ENCODE data around the gene SDK1. TPM values are rescaled to one million over a fixed set of nuclear protein-coding genes. Genes with fewer than 3 reads are reported as not detected.

The SDK1 gene
- total and polyA plus RNA-seq, 7 donors: 0.31 to 2.4 (median 1.3) TPM

- no peak overlapping the region for H3K27ac ChIP-seq
- no peaks in the 10 kb centered on the region for H3K4me1 ChIP-seq
- no peak for DNase-seq
- H3K9me3 ChIP-seq: no peaks in the 10 kb centered on the region
- WGBS, 3 donors: 36 to 49% (median 39%) methylated on average over 20 of the region's 20 CpGs
- no peak for TF ChIP-seq CTCF (IDR thresholded peaks at IDR 0.05)
- no peak for ATAC-seq
- H3K27me3 ChIP-seq (ENCODE audit: insufficient read depth in 3 of 3, low read length in 2 of 3): peaks cover 0 to 15% (median 6%) of the 10 kb centered on the region in 3 donors
- H3K36me3 ChIP-seq (ENCODE audit: insufficient read depth in 1 of 2, low read depth in 1 of 2): no peaks in the 10 kb centered on the region
- intact Hi-C loops (cut with DNase I): no loop called here
- peak overlapping the region; percentile 4 for H3K4me3 ChIP-seq
Measured at GRCh38 chr7:4144172-4144701, 843.2 kb downstream of the SDK1 start.

DNA sequence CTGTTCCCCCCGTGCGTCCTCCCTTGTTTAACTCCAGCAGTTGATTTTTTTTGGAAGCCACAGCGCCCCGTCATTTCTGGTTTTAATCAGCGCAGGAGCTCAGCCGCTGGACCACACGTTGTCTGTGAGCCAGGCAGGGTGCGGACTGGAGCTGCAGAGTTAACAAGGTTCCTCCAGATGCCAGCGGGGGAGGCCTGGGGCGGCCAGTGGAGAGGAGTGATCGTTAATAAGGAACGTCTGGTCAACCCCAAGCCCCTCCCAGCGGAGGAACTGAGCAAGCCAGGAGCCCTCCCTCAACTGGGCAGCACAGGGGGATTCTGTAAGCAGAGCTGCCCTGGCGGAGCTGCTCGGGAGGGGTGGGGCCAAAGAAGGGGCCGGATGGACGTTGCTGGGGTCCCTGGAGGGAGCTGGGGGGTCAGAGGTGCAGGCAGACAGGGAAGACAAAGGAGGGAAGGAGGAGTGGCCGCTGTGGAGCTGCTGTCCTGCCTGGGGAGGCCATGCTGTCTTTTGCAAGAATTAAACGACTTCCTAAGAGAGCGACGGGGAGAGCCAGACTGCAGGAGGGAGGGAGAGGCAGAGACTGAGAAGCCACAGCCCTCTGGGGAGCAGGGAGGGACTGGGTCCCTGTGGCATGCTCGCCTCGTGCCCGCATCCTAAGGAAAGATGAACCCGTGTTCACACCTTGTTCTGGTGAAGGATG lies 843.9 kb downstream of the SDK1 start:
- DNase-seq: peak; percentile 49 to 74
- intact Hi-C loops (cut with DNase I): no loop called here
- Histone ChIP-seq H3K9me3 (no peaks in the 10 kb centered on the region), H3K36me3 (ENCODE audit: insufficient read depth in 1 of 2, low read depth in 1 of 2) (no peaks in the 10 kb centered on the region), H3K4me3 (peak overlapping the region; percentile 4), H3K4me1 (no peaks in the 10 kb centered on the region), H3K27me3 (ENCODE audit: insufficient read depth in 3 of 3, low read length in 2 of 3) (peaks cover 0 to 15% (median 6%) of the 10 kb centered on the region in 3 donors), H3K27ac (no peak overlapping the region)
- ATAC-seq: peak in 1 of 4 donors; percentile 30
- no peak for TF ChIP-seq CTCF (IDR thresholded peaks at IDR 0.05)
- 14 to 21% (median 15%) methylated on average over 25 of the region's 25 CpGs for WGBS, 3 donors

DNA sequence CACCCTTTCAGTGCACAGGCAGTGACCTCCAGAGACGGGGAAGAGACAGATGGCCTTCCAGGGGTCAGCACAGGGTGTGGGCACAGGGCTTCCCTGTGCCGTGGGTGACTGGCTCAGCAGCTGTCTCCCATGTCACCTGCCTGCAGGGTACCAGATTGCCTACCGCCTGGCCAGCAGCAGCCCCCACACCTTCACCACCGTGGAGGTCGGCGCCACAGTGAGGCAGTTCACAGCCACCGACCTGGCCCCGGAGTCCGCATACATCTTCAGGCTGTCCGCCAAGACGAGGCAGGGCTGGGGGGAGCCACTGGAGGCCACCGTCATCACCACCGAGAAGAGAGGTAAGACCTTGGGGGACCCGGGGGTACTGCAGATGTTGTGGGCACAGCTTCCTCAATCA lies 844.5 kb downstream of the SDK1 start:
- intact Hi-C loops (cut with DNase I): no loop called here
- H3K4me3 ChIP-seq: no peak overlapping the region
- H3K27ac ChIP-seq: no peak overlapping the region
- ATAC-seq (no peak), DNase-seq (peak in 1 of 2 donors; percentile 46)
- H3K36me3 ChIP-seq (ENCODE audit: insufficient read depth in 1 of 2, low read depth in 1 of 2): no peaks in the 10 kb centered on the region
- peaks cover 0 to 15% (median 6%) of the 10 kb centered on the region in 3 donors for H3K27me3 ChIP-seq (ENCODE audit: insufficient read depth in 3 of 3, low read length in 2 of 3)
- no peaks in the 10 kb centered on the region for H3K9me3 ChIP-seq
- no peak for TF ChIP-seq CTCF (IDR thresholded peaks at IDR 0.05)
- WGBS, 3 donors: 84 to 86% (median 85%) methylated on average over 14 of the region's 14 CpGs
- no peaks in the 10 kb centered on the region for H3K4me1 ChIP-seq

DNA sequence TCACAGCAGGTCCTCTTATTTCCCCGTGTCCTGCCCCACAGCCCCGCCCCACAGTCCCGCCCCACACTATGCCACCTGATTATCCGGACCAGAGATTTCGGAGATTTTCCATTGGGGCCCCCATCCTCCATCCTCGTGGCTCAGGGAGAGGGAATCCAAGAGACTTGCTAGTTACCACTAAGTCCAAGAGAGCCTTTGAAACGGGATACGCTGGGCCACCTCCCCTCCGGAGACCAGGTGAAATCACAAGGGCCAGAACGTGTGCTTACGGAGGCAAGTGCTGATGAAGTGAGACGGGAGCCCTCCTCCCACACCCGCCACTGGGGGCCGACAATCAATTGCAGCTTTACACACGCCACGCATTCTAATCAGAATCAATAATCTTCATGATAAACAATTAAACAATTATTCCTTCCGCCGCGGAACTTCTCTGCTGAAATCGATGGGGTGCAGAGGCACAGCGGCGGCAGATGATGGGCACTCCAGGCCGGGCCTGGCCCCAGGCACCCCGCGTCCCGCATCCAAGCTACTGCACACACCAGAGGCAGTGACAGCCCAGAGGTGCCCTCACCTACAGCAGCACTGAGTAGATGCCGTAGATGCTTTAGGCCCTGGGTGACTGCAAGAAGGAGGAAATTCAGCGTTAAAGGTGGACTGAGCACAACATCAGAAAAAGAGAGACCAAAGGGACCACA lies 847.0 kb downstream of the SDK1 start:
- Histone ChIP-seq H3K9me3 (no peaks in the 10 kb centered on the region), H3K27ac (no peak overlapping the region), H3K27me3 (ENCODE audit: insufficient read depth in 3 of 3, low read length in 2 of 3) (peaks cover 0 to 14% (median 6%) of the 10 kb centered on the region in 3 donors), H3K36me3 (ENCODE audit: insufficient read depth in 1 of 2, low read depth in 1 of 2) (no peaks in the 10 kb centered on the region), H3K4me3 (no peak overlapping the region), H3K4me1 (no peaks in the 10 kb centered on the region)
- WGBS, 3 donors: 88 to 93% (median 90%) methylated on average over 28 of the region's 28 CpGs
- intact Hi-C loops (cut with DNase I): no loop called here
- TF ChIP-seq CTCF (IDR thresholded peaks at IDR 0.05): no peak
- no peak for DNase-seq
- no peak for ATAC-seq

Data from psoas muscle (tissue), 8 donors.